HFF-Myc (cell line): ENCODE measurements around the gene GNA12.
"Not testable (repeated sequence)": the region's sequence is repeated elsewhere in the genome, so short reads cannot be mapped to it uniquely, and the experiment has no call there.

Experiments
- DNase-seq: peaks from one replicate; pipeline ENCODE4 v3.0.0-alpha.2; 2011; ENCODE audit warnings: low read depth; ENCODE audit errors: extremely low read depth
- H3K4me3 ChIP-seq: replicated peaks from 2 replicates; pipeline ENCODE4 v1.5.1; 2011; ENCODE audit warnings: low read depth, mild to moderate bottlenecking, control low read depth, low read length
- CTCF ChIP-seq: IDR thresholded peaks from 2 replicates; pipeline ENCODE4 v1.5.1; 2012; ENCODE audit warnings: mild to moderate bottlenecking, low read depth, low read length, control low read depth; ENCODE audit errors: missing control alignments

Gene GNA12

GRCh38 chr7:2702594-2702957 lies 141.5 kb downstream of the GNA12 start:
- TF ChIP-seq CTCF, result no peak
- DNase-seq, result no peak
- no peak overlapping the region for H3K4me3 ChIP-seq

GRCh38 chr7:2701832-2702593 lies 142.1 kb downstream of the GNA12 start:
- TF ChIP-seq CTCF, result no peak
- no peak for DNase-seq
- no peak overlapping the region for H3K4me3 ChIP-seq

DNA sequence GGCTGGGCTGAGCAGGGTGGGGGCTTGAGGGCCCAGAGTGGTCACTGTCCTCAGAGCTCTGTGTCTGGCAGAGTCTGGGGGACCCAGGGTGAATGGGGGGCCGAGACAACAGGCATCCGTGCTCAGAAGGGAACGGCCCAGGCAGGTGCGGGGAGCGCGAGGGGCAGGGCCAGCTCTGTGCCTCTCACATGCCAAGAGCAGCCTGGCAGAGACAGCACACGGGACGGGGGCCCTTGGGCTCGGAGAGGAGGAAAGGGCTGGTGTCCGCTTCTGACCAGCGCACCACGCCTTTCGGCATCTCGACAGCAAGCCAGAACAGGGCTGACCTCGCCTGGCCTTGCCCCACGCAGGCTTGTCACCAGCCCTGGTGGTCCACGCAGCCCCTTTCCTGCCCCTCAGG lies 142.7 kb downstream of the GNA12 start:
- no peak overlapping the region for H3K4me3 ChIP-seq
- TF ChIP-seq CTCF, result no peak
- DNase-seq, result no peak

DNA sequence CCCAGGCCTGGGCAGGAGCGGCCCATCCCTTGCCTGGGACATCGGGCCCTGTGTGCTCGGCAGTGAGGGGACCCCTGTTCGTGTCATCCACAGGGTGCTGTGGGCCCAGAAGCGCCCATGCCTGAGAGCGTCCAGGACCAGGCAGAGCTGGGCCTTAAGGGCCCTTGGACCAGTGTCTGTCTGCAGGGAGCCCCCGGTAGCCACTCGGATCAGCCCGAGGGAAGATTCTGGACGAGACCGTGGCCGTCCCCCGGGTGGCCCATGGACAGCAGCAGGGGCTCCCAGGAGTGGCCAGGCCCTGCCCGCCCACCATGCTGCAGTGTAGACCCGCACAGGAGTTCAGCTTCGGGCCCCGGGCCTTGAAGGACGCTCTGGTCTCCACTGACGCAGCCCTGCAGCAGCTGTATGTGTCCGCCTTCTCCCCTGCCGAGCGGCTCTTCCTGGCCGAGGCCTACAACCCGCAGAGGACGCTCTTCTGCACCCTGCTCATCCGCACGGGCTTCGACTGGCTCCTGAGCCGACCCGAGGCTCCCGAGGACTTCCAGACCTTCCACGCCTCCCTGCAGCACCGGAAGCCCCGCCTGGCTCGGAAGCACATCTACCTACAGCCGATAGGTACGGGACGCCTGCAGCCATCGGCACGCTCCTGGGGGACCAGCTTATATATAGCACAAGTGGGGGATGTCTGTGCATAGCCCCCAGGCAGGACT lies 143.8 kb downstream of the GNA12 start:
- no peak for TF ChIP-seq CTCF
- no peak for DNase-seq
- H3K4me3 ChIP-seq, result no peak overlapping the region

DNA sequence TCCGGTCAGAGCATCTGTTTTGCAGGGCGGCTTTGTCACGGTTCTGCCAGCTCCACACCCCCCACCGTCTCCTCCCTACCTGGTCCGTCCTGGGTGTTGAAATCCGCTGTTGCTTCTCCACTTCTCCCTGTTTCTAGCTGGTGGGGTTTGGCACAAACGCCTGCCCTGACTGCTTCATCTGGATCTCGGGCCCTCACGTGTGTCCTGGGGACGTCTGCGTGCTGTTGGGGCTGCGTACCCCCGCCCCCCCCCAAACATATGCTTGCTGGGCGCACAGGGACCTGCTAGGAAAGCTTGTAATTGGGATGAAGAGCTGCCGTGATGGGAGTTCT lies 144.9 kb downstream of the GNA12 start:
- no peak overlapping the region for H3K4me3 ChIP-seq
- no peak for TF ChIP-seq CTCF
- DNase-seq, result no peak

GRCh38 chr7:2698581-2699288 lies 145.4 kb downstream of the GNA12 start:
- TF ChIP-seq CTCF, result no peak
- no peak overlapping the region for H3K4me3 ChIP-seq
- DNase-seq, result no peak

DNA sequence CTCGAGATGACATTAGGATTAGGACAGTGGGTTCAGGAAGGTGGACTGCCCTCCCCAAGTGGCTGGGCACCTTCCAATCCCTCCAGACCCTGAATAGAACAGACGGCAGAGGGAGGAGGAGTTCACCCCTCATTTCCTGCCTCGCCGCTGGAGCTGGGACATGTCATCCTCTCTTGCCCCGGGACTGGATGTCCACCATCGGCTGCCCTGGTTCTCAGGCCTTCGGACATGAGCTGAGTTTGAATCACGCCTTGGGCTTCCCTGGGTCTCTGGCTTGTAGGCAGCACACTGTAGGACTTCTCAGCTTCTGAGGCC lies 150.0 kb downstream of the GNA12 start:
- DNase-seq, H3K4me3 ChIP-seq: not testable (repeated sequence)

GRCh38 chr7:2693420-2694121 lies 150.5 kb downstream of the GNA12 start:
- DNase-seq, H3K4me3 ChIP-seq: not testable (repeated sequence)
